HUDEP-2 (cell line): ENCODE measurements around the gene ILDR1.
"Not testable (repeated sequence)": the region's sequence is repeated elsewhere in the genome, so short reads cannot be mapped to it uniquely, and the experiment has no call there.

Experiments used
- DNase-seq, 76 experiments: peaks; one replicate each; lab custom pipeline; 2025; ENCODE audit not compliant: unreplicated experiment in 76 of 76; lab: John Stamatoyannopoulos, UW

The ILDR1 gene

GRCh38 chr3:121957674-121958415, 64.2 kb downstream of the ILDR1 start:
- no peak for DNase-seq

- DNase-seq = no peak
These were observed 65.7 kb downstream of the ILDR1 start for GRCh38 chr3:121956363-121956762.

DNA sequence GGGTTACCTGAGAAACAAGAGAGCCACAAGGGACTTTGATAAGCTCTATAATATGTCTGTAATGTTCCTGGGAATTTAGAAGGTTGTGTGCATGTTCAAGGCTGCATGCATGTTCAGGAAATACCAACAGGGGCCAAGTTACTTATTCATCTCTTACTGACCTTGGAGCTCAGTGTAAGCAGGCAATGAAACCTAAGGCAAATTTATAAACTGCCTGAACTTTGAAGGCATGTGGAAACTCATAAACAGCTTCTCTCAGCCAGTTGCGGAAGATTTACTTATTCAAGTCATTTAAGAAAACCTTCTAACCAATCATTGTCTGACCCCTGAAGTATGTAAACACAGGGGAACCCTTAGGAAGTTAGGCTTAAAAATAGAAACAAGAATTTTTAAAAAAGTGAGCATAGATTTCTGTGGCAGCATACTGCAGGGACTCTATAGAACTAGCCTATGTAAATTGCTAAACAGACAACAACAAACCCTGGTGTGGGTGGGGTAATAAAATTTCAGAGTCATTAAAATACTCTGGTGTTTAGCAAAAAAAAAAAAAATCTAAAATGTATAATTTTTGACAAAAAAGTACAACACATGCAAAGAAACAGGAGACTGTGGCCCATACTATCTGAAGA, 70.6 kb downstream of the ILDR1 start:
- no peak for DNase-seq

DNA sequence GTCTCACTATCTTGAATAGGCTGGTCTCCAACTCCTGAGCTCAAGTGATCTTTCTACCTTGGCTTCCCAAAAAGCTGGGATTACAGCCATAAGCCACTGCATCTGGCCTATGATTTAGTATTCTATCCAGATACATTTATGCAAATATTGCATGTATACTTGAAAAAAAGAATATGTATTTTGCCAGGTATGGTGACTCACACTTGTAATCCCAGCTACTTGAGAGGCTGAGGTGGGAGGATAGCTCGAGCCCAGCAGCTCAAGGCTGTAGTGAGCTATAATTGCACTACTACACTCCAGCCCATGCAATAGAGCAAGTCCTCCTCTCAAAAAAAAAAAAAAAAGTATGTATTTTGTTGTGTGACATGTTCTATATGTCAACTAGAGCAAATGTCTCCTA, 73.4 kb downstream of the ILDR1 start:
- no peak for DNase-seq

DNA sequence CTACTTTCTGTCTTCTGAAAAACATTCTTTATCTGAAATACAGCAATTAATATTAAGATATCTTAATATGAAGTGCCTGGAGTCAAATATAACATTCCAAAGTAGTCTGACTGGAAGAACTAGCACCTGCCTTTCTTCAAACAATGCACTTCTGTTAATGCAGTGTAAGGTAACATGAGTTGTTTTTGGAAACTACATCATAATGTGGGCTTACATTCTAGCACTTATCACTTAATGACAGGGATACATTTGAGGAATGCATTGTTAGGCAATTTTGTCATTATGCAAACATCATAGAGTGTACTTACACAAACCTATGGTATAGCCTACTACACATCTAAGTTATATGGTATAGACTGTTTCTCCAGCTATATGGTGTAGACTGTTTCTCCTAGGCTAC, 78.6 kb downstream of the ILDR1 start:
- DNase-seq = no peak

GRCh38 chr3:121942116-121942786, 79.8 kb downstream of the ILDR1 start:
- no peak for DNase-seq

DNA sequence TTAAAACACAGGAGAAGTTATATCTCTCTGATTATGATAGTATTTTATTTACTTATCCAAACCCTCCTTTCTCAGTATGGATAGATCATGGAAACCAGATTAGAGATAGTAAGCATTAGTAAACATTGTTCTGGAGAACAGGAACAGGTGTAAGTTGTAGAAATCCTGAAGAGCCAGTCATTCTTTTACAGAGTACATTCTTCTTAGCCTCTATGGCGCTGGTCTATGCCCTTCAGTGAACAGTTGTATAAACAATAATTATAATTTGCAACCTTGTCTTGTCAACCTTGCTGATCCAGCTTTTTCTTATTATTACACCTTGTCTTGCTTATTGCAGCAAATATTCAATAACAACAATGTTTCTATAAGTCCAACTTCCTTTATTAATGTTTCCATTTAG, 80.5 kb downstream of the ILDR1 start:
- no peak for DNase-seq

DNA sequence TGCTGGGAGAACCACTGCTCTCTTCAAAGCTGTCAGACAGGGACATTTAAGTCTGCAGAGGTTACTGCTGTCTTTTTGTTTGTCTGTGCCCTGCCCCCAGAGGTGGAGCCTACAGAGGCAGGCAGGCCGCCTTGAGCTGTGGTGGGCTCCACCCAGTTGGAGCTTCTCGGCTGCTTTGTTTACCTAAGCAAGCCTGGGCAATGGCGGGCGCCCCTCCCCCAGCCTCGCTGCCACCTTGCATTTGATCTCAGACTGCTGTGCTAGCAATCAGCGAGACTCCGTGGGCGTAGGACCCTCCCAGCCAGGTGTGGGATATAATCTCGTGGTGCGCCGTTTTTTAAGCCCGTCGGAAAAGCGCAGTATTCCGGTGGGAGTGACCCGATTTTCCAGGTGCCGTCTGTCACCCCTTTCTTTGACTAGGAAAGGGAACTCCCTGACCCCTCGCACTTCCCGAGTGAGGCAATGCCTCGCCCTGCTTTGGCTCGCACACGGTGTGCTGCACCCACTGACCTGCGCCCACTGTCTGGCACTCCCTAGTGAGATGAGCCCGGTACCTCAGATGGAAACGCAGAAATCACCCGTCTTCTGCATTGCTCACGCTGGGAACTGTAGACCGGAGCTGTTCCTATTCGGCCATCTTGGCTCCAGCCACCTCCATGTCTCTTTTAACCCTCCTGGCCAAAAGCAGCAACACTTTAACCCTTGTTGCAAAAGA, 83.7 kb downstream of the ILDR1 start:
- not testable (repeated sequence) for DNase-seq
